Gastroesophageal sphincter (tissue), 4 donors: ENCODE results near the gene PJA1. TPM values are rescaled to one million over a fixed set of nuclear protein-coding genes. Genes with fewer than 3 reads are reported as not detected.

Experiments
- ATAC-seq: fragments of 150-250 bp; one replicate; pipeline ENCODE4 v1.9.1; 2016; ENCODE audit warnings: mild to moderate bottlenecking, moderate library complexity
- H3K27ac ChIP-seq, 4 donors: fragments of 200-600 bp; sonication (generic) in 3 of 4; 1 replicate in 3 of 4; 2 replicates in 1 of 4; pipeline ENCODE4 v1.5.1; 2016 to 2019
- H3K27me3 ChIP-seq: fragments of 200-600 bp; sonication (generic); one replicate; pipeline ENCODE4 v1.5.1; 2019
- H3K36me3 ChIP-seq, 2 donors: fragments of 200-600 bp; sonication (generic); one replicate each; pipeline ENCODE4 v1.5.1; 2019; ENCODE audit warnings: control low read depth in 1 of 2
- H3K4me1 ChIP-seq, 3 donors: fragments of 200-600 bp; sonication (generic); 1 replicate in 2 of 3; 2 replicates in 1 of 3; pipeline ENCODE4 v1.5.1; 2016 to 2019; ENCODE audit warnings: control low read depth in 2 of 3
- H3K4me3 ChIP-seq, 2 donors: fragments of 200-600 bp; sonication (generic); one replicate each; pipeline ENCODE4 v1.5.1; 2019; ENCODE audit warnings: mild to moderate bottlenecking in 1 of 2, moderate library complexity in 1 of 2
- H3K9me3 ChIP-seq, 3 donors: fragments of 200-600 bp; sonication (generic); one replicate each; pipeline ENCODE4 v1.5.1; 2017 to 2019; ENCODE audit warnings: control low read depth in 2 of 3
- EP300 ChIP-seq: sonication (generic); formaldehyde crosslinking; IDR thresholded peaks from one replicate; pipeline ENCODE4 v1.6.1; 2017; ENCODE audit warnings: antibody characterized with exemption, mild to moderate bottlenecking
- POLR2A ChIP-seq, 2 donors: fragments of 450-650 bp; IDR thresholded peaks; one replicate each; pipeline ENCODE4 v1.6.1; 2017; ENCODE audit warnings: antibody characterized with exemption in 2 of 2, mild to moderate bottlenecking in 2 of 2, moderate library complexity in 1 of 2
- POLR2AphosphoS5 ChIP-seq: sonication (generic); formaldehyde crosslinking; IDR thresholded peaks from one replicate; pipeline ENCODE4 v1.6.1; 2017; ENCODE audit warnings: antibody characterized with exemption
- WGBS, 2 donors: methylation state at CpG; one replicate each; pipeline ENCODE4 v1.1.5; 2018; ENCODE audit warnings: low coverage in 1 of 2; 5-methylcytosine and 5-hydroxymethylcytosine counted together
- total RNA-seq, 4 donors: library from RNA; depleted of rRNA; stranded (reverse); fragments of >200 nt; gene quantifications; one replicate each; pipeline ENCODE4 v1.1.0, GENCODE V29; 2016
- TF ChIP-seq, protein P1 (sequence below), 4 experiments: fragments of 200-600 bp in 2 of 4; fragments of 450-650 bp in 2 of 4; sonication (generic) in 1 of 4; IDR thresholded peaks; one replicate each; pipeline ENCODE4 v1.5.1; 2017 to 2019; ENCODE audit warnings: antibody characterized with exemption in 4 of 4, mild to moderate bottlenecking in 2 of 4, moderate library complexity in 2 of 4

The PJA1 gene
- total RNA-seq, 4 donors from 2014 or later: 23.3 to 27.0 (median 24.8) TPM

DNA sequence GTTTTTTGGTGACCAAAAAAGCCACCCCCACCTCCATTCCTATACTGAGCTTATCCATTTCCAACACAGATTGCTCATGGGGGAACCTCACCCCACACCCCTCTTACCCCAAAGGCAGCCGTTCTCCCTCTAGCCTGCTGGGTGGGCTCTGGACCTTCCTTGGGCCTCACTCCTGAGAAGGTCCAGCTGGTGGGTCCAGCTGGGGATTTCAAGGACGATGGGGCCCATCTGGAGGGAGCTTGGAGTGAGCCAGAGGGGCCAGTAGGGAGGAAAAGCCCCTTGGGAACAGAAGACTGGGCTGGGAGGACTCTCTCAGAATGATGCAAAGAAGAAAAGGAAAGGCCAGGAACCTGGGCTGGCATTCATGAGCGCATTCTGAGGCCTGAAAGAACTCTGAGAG lies 42.0 kb upstream of the PJA1 start:
- Histone ChIP-seq H3K9me3 (no peaks in the 10 kb centered on the region), H3K27me3 (no peaks in the 10 kb centered on the region), H3K27ac (no peak overlapping the region), H3K36me3 (no peaks in the 10 kb centered on the region), H3K4me3 (no peak overlapping the region), H3K4me1 (peaks cover 0 to 12% (median 0%) of the 10 kb centered on the region in 3 donors)
- TF ChIP-seq POLR2AphosphoS5: no peak
- TF ChIP-seq POLR2A (IDR thresholded peaks at IDR 0.05): no peak
- TF ChIP-seq, protein P1, sequence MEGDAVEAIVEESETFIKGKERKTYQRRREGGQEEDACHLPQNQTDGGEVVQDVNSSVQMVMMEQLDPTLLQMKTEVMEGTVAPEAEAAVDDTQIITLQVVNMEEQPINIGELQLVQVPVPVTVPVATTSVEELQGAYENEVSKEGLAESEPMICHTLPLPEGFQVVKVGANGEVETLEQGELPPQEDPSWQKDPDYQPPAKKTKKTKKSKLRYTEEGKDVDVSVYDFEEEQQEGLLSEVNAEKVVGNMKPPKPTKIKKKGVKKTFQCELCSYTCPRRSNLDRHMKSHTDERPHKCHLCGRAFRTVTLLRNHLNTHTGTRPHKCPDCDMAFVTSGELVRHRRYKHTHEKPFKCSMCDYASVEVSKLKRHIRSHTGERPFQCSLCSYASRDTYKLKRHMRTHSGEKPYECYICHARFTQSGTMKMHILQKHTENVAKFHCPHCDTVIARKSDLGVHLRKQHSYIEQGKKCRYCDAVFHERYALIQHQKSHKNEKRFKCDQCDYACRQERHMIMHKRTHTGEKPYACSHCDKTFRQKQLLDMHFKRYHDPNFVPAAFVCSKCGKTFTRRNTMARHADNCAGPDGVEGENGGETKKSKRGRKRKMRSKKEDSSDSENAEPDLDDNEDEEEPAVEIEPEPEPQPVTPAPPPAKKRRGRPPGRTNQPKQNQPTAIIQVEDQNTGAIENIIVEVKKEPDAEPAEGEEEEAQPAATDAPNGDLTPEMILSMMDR (IDR thresholded peaks at IDR 0.05): no peak
- no peak for TF ChIP-seq EP300
- no peak for ATAC-seq
- 83% methylated on average over 1 of the region's 3 CpGs; no CpG with 5 or more reads in 1 of the 2 donors for WGBS, 2 donors

DNA sequence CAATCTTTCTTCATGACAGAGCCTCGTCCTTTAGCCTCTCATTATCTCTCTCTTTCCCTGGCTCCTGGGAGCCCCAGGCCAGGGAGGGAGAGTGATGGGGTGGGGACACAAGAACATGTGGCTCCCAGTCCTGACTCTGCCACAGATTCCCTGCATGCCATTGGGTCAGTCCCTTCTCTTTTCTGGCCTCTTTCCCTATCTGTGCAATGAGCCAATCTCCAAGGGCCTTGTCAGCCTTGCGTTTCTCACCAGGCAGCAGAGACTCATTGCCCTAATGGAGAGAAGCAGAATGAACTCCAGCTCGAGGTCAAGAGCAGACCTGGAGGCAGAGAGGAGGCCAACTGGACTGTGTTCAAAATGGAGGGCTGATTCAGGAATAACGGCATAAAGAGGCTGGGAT lies 38.4 kb upstream of the PJA1 start:
- Histone ChIP-seq H3K4me3 (no peak overlapping the region), H3K4me1 (no peaks in the 10 kb centered on the region), H3K36me3 (no peaks in the 10 kb centered on the region), H3K27ac (no peak overlapping the region), H3K9me3 (no peaks in the 10 kb centered on the region), H3K27me3 (no peaks in the 10 kb centered on the region)
- 100% methylated on average over 1 of the region's 4 CpGs for WGBS, 2 donors
- no peak for ATAC-seq
- TF ChIP-seq POLR2AphosphoS5 (no peak), POLR2A (IDR thresholded peaks at IDR 0.05) (no peak), EP300 (no peak)
- TF ChIP-seq, protein P1 (IDR thresholded peaks at IDR 0.05): no peak

GRCh38 chrX:69197690-69198089 lies 32.4 kb upstream of the PJA1 start:
- no peak overlapping the region for H3K27ac ChIP-seq
- H3K4me3 ChIP-seq: no peak overlapping the region
- H3K27me3 ChIP-seq: no peaks in the 10 kb centered on the region
- no CpG with 5 or more reads among the region's 1 CpG for WGBS, 2 donors
- H3K4me1 ChIP-seq: no peaks in the 10 kb centered on the region
- no peak for ATAC-seq
- no peaks in the 10 kb centered on the region for H3K9me3 ChIP-seq
- TF ChIP-seq POLR2AphosphoS5 (no peak), POLR2A (IDR thresholded peaks at IDR 0.05) (no peak), EP300 (no peak)
- TF ChIP-seq, protein P1 (IDR thresholded peaks at IDR 0.05): no peak
- no peaks in the 10 kb centered on the region for H3K36me3 ChIP-seq

DNA sequence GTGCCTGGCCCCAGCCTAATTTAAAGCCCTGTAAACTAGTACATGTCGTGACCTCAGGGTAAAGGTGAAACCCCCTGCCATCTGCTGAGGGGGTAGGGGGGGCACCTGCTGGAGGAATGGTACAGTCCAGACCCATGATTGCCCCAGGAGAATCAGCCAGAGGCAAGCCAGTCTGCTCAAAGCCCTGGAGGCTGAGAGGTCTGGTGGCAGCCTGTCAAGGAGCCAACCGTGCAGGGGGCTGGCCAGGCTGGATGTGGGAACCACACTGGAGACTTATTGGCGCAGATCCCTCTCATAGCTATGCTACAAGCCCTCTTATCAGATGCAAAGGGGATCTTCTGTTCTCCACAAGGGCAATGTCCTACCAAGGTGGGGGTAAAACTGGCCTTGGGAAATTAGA lies 31.4 kb upstream of the PJA1 start:
- Histone ChIP-seq H3K4me1 (no peaks in the 10 kb centered on the region), H3K36me3 (no peaks in the 10 kb centered on the region), H3K9me3 (no peaks in the 10 kb centered on the region), H3K27me3 (no peaks in the 10 kb centered on the region), H3K27ac (no peak overlapping the region), H3K4me3 (no peak overlapping the region)
- ATAC-seq: no peak
- no peak for TF ChIP-seq EP300
- no peak for TF ChIP-seq POLR2A (IDR thresholded peaks at IDR 0.05)
- TF ChIP-seq POLR2AphosphoS5: no peak
- no CpG with 5 or more reads among the region's 3 CpGs for WGBS, 2 donors

DNA sequence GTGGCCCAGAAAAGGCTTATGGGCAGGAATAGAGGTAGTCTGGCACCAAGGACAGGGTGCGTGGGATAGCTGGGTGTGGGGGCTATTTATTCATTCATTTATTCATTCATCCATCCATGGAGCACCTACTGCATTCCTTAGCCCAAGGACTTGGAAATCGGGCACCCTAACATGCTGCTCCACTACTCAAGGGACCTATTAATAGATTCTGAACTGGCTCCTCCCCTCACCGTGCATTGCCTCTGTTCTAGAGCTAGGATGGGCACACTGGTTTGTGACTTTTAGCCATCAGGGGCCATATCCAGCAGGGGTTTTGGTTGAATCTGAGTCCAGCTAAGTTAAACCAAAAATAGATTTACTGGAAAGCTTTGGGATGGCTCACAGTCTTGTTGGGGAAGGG lies 30.6 kb upstream of the PJA1 start:
- Histone ChIP-seq H3K4me1 (no peaks in the 10 kb centered on the region), H3K36me3 (no peaks in the 10 kb centered on the region), H3K9me3 (no peaks in the 10 kb centered on the region), H3K4me3 (no peak overlapping the region), H3K27me3 (no peaks in the 10 kb centered on the region), H3K27ac (no peak overlapping the region)
- WGBS, 2 donors: 40 to 57% methylated on average over 1 of the region's 3 CpGs
- ATAC-seq: no peak
- TF ChIP-seq, protein P1 (IDR thresholded peaks at IDR 0.05): no peak
- TF ChIP-seq EP300: no peak
- TF ChIP-seq POLR2AphosphoS5: no peak
- no peak for TF ChIP-seq POLR2A (IDR thresholded peaks at IDR 0.05)

GRCh38 chrX:69195192-69195591 lies 29.9 kb upstream of the PJA1 start:
- Histone ChIP-seq H3K36me3 (no peaks in the 10 kb centered on the region), H3K4me3 (no peak overlapping the region), H3K4me1 (no peaks in the 10 kb centered on the region), H3K27ac (no peak overlapping the region), H3K27me3 (no peaks in the 10 kb centered on the region), H3K9me3 (no peaks in the 10 kb centered on the region)
- no peak for ATAC-seq
- WGBS, 2 donors: 79% methylated on average over 4 of the region's 10 CpGs; no CpG with 5 or more reads in 1 of the 2 donors
- TF ChIP-seq, protein P1 (IDR thresholded peaks at IDR 0.05): no peak
- TF ChIP-seq POLR2A (IDR thresholded peaks at IDR 0.05): no peak
- no peak for TF ChIP-seq POLR2AphosphoS5
- no peak for TF ChIP-seq EP300
